Breast epithelium (tissue), 3 donors: Measurements from ENCODE around the gene OR4K2.

ENCODE experiments used
- POLR2A ChIP-seq: fragments of 450-650 bp; IDR thresholded peaks from one replicate; pipeline ENCODE4 v1.6.1; 2016; ENCODE audit warnings: antibody characterized with exemption, mild to moderate bottlenecking, moderate library complexity
- POLR2AphosphoS5 ChIP-seq, 3 donors: sonication (generic); formaldehyde crosslinking; IDR thresholded peaks; one replicate each; pipeline ENCODE4 v1.6.1; 2017; ENCODE audit warnings: antibody characterized with exemption in 3 of 3
- TF ChIP-seq, protein P1 (sequence below), 3 donors: fragments of 450-650 bp; IDR thresholded peaks; one replicate each; pipeline ENCODE4 v1.5.1; 2016 to 2017; ENCODE audit warnings: antibody characterized with exemption in 3 of 3, mild to moderate bottlenecking in 3 of 3, moderate library complexity in 3 of 3

DNA sequence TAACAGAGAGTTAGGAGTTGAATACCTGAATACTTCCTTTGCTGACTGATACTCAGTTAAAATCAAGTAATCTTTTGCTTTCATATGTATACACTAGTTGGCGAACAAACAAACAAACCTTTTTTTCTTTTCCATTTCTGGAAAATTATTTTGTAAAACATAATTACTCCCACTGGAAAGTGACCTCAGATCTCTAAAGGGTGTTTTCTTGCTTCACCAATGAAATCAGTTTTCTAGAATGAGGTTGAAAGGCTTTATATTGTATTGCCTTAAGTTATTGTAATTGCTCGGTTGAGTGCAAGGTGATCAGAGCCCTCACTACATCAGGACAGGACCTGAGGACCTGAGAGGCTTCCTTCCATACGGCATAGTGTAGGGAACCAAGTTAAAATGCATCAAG, 55.7 kb downstream of the OR4K2 start, which contains the start of gene OR4K1:
- TF ChIP-seq, protein P1, sequence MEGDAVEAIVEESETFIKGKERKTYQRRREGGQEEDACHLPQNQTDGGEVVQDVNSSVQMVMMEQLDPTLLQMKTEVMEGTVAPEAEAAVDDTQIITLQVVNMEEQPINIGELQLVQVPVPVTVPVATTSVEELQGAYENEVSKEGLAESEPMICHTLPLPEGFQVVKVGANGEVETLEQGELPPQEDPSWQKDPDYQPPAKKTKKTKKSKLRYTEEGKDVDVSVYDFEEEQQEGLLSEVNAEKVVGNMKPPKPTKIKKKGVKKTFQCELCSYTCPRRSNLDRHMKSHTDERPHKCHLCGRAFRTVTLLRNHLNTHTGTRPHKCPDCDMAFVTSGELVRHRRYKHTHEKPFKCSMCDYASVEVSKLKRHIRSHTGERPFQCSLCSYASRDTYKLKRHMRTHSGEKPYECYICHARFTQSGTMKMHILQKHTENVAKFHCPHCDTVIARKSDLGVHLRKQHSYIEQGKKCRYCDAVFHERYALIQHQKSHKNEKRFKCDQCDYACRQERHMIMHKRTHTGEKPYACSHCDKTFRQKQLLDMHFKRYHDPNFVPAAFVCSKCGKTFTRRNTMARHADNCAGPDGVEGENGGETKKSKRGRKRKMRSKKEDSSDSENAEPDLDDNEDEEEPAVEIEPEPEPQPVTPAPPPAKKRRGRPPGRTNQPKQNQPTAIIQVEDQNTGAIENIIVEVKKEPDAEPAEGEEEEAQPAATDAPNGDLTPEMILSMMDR (IDR thresholded peaks at IDR 0.05): no peak
- no peak for TF ChIP-seq POLR2AphosphoS5 (IDR thresholded peaks at IDR 0.05)
- no peak for TF ChIP-seq POLR2A
